ENCODE measurements around the gene NCBP1. TPM values are rescaled to one million over a fixed set of nuclear protein-coding genes. Genes with fewer than 3 reads are reported as not detected.

The NCBP1 gene
- total RNA-seq, 4 donors from 2014 or later, result 16.1 to 234 (median 24.1) TPM

- H3K4me3 ChIP-seq, result peak overlapping the region; percentile 90 to 92
- peak; percentile 6 for ATAC-seq
- H3K4me1 ChIP-seq, result peaks cover 12 to 73% (median 36%) of the 10 kb centered on the region in 3 donors
- H3K36me3 ChIP-seq, result no peaks in the 10 kb centered on the region
- no peaks in the 10 kb centered on the region for H3K27me3 ChIP-seq
- peak overlapping the region; percentile 78 to 97 (median 96) for H3K27ac ChIP-seq
- TF ChIP-seq POLR2A (IDR thresholded peaks at IDR 0.05), result no peak
- no peak for TF ChIP-seq CTCF (IDR thresholded peaks at IDR 0.05)
- no peak for TF ChIP-seq POLR2AphosphoS5 (IDR thresholded peaks at IDR 0.05)
- no peak for TF ChIP-seq EP300 (IDR thresholded peaks at IDR 0.05)
- 1% methylated on average over 14 to 19 of the region's 27 CpGs for WGBS, 2 donors (ENCODE audit: low coverage in 1 of 2)
- H3K9me3 ChIP-seq, result no peaks in the 10 kb centered on the region
These were observed 1.2 kb upstream of the NCBP1 start for GRCh38 chr9:97632248-97632984.

GRCh38 chr9:97633859-97634490, 354 bp downstream of the NCBP1 start:
- WGBS, 2 donors (ENCODE audit: low coverage in 1 of 2), result 0% methylated on average over 10 of the region's 43 CpGs
- peak overlapping the region; percentile 78 to 97 (median 96) for H3K27ac ChIP-seq
- H3K4me1 ChIP-seq, result peaks cover 8 to 73% (median 24%) of the 10 kb centered on the region in 3 donors
- no peak for ATAC-seq
- H3K36me3 ChIP-seq, result no peaks in the 10 kb centered on the region
- peak overlapping the region; percentile 90 to 92 for H3K4me3 ChIP-seq
- H3K9me3 ChIP-seq, result no peaks in the 10 kb centered on the region
- TF ChIP-seq POLR2AphosphoS5 (IDR thresholded peaks at IDR 0.05) (no peak), POLR2A (IDR thresholded peaks at IDR 0.05) (no peak), EP300 (IDR thresholded peaks at IDR 0.05) (no peak), CTCF (IDR thresholded peaks at IDR 0.05) (no peak)
- H3K27me3 ChIP-seq, result no peaks in the 10 kb centered on the region

- peak overlapping the region in 2 of 4 donors; percentile 97 for H3K27ac ChIP-seq
- peak overlapping the region in 1 of 2 donors; percentile 92 for H3K4me3 ChIP-seq
- no peak for ATAC-seq
- no peaks in the 10 kb centered on the region for H3K27me3 ChIP-seq
- TF ChIP-seq POLR2A (IDR thresholded peaks at IDR 0.05) (no peak), CTCF (IDR thresholded peaks at IDR 0.05) (no peak), POLR2AphosphoS5 (IDR thresholded peaks at IDR 0.05) (no peak), EP300 (IDR thresholded peaks at IDR 0.05) (no peak)
- H3K9me3 ChIP-seq, result no peaks in the 10 kb centered on the region
- no peaks in the 10 kb centered on the region for H3K36me3 ChIP-seq
- peaks cover 8 to 70% (median 24%) of the 10 kb centered on the region in 3 donors for H3K4me1 ChIP-seq
- 73 to 75% methylated on average over 6 to 7 of the region's 7 CpGs for WGBS, 2 donors (ENCODE audit: low coverage in 1 of 2)
These were observed 1.4 kb downstream of the NCBP1 start for GRCh38 chr9:97635026-97635425.

- H3K9me3 ChIP-seq, result no peaks in the 10 kb centered on the region
- WGBS, 2 donors (ENCODE audit: low coverage in 1 of 2), result 68 to 80% methylated on average over 3 of the region's 3 CpGs
- peaks cover 4 to 65% (median 19%) of the 10 kb centered on the region in 3 donors for H3K4me1 ChIP-seq
- H3K4me3 ChIP-seq, result no peak overlapping the region
- no peak for ATAC-seq
- peaks cover 0 to 6% of the 10 kb centered on the region in 2 donors for H3K36me3 ChIP-seq
- H3K27ac ChIP-seq, result no peak overlapping the region
- TF ChIP-seq EP300 (IDR thresholded peaks at IDR 0.05) (no peak), CTCF (IDR thresholded peaks at IDR 0.05) (no peak), POLR2AphosphoS5 (IDR thresholded peaks at IDR 0.05) (no peak), POLR2A (IDR thresholded peaks at IDR 0.05) (no peak)
- no peaks in the 10 kb centered on the region for H3K27me3 ChIP-seq
These were observed 3.3 kb downstream of the NCBP1 start for GRCh38 chr9:97636903-97637302.
